K562 (cell line): ENCODE data around the gene OR2L3.

ENCODE experiments used
- CTCF ChIP-seq, 3 experiments: IDR thresholded peaks in 2 of 3; conservative IDR thresholded peaks in 1 of 3; 2 replicates each; pipeline ENCODE4 v1.5.1; 2011 to 2012; ENCODE audit warnings: low read length in 3 of 3, mild to moderate bottlenecking in 3 of 3, control low read depth in 2 of 3, improper control_type of control experiment in 1 of 3, inconsistent platforms in 1 of 3, low read depth in 1 of 3, mixed read lengths in 1 of 3, moderate library complexity in 1 of 3; ENCODE audit not compliant: insufficient read depth in 2 of 3
- EP300 ChIP-seq: IDR thresholded peaks from 2 replicates; pipeline ENCODE4 v1.6.1; 2012; ENCODE audit warnings: low read length, improper control_type of control experiment
- POLR2AphosphoS5 ChIP-seq: IDR thresholded peaks from 2 replicates; pipeline ENCODE4 v1.6.1; 2011; ENCODE audit warnings: mild to moderate bottlenecking, low read depth, low read length, moderate library complexity; ENCODE audit not compliant: control insufficient read depth, insufficient read depth
- SMARCA5 ChIP-seq: fragments of 450-650 bp; IDR thresholded peaks from 2 replicates; pipeline ENCODE4 v1.6.1; 2016
- SREBF1 ChIP-seq: fragments of 150-350 bp; IDR thresholded peaks from 2 replicates; pipeline ENCODE4 v1.6.1; 2014; ENCODE audit warnings: antibody characterized with exemption, low read depth, low read length, borderline replicate concordance
- TGIF2 ChIP-seq: sonication (generic); formaldehyde crosslinking; IDR thresholded peaks from 2 replicates; pipeline ENCODE4 v1.8.1; 2022; ENCODE audit warnings: mild to moderate bottlenecking, missing genetic modification reagents, moderate library complexity

GRCh38 chr1:248000169-248000568 lies 46.5 kb upstream of the OR2L3 start:
- no peak for TF ChIP-seq EP300
- TF ChIP-seq POLR2AphosphoS5 = no peak
- TF ChIP-seq SREBF1 = no peak
- TF ChIP-seq SMARCA5 = no peak
- no peak for TF ChIP-seq TGIF2 (CRISPR knock-in tag)
- no peak for TF ChIP-seq CTCF (IDR thresholded peaks at IDR 0.05 in 2 of 3, conservative IDR thresholded peaks at IDR 0.05 in 1 of 3; ENCODE audit: insufficient read depth in 2 of 3, low read depth in 1 of 3, low read length in 3 of 3)
